ENCODE data around the gene MAST1.
A peak's percentile ranks its signal among the peaks of the same experiment; 100 is the strongest.

Gene MAST1

GRCh38 chr19:12858041-12858928 is 20.0 kb downstream of the MAST1 start:
- Histone ChIP-seq H3K4me1 (ENCODE audit: control insufficient read depth, insufficient read depth, low read length) (no peaks in the 10 kb centered on the region), H3K36me3 (ENCODE audit: control insufficient read depth in 2 of 2, insufficient read depth in 1 of 2, low read length in 2 of 2) (no peaks in the 10 kb centered on the region; a peak in 1 of 3 replicates), H3K27ac (ENCODE audit: extremely low read depth, low read depth, low read length) (no peak overlapping the region), H3K4me3 (ENCODE audit: low read depth, low read length) (no peak overlapping the region), H3K9me3 (ENCODE audit: control insufficient read depth, insufficient read depth, low read depth, low read length) (no peaks in the 10 kb centered on the region)
- ChIA-PET POLR2A (no interaction called here), CTCF (interaction anchor here (0.6 to 2.5 kb wide), 3 partner anchors 11 to 97 kb away, joined by 3 to 12 read pairs (median 5); no protein-coding TSS in a partner anchor)
- no peak for TF ChIP-seq ZNF18 (tag by site-specific recombination; IDR thresholded peaks at IDR 0.05)
- TF ChIP-seq ZBTB8A (tag by site-specific recombination; IDR thresholded peaks at IDR 0.05), result no peak
- no peak for TF ChIP-seq PATZ1 (tag by site-specific recombination; IDR thresholded peaks at IDR 0.05)
- TF ChIP-seq ZSCAN16 (tag by site-specific recombination; IDR thresholded peaks at IDR 0.05), result no peak
- TF ChIP-seq ZNF513 (tag by site-specific recombination; IDR thresholded peaks at IDR 0.05), result no peak
- no peak for TF ChIP-seq GFI1B (tag by site-specific recombination; IDR thresholded peaks at IDR 0.05)
- TF ChIP-seq ZNF280D (tag by site-specific recombination; IDR thresholded peaks at IDR 0.05), result no peak

GRCh38 chr19:12859546-12859945 is 21.2 kb downstream of the MAST1 start:
- Histone ChIP-seq H3K27ac (ENCODE audit: extremely low read depth, low read depth, low read length) (no peak overlapping the region), H3K36me3 (ENCODE audit: control insufficient read depth in 2 of 2, insufficient read depth in 1 of 2, low read length in 2 of 2) (no peaks in the 10 kb centered on the region; a peak in 1 of 3 replicates), H3K4me3 (ENCODE audit: low read depth, low read length) (no peak overlapping the region), H3K9me3 (ENCODE audit: control insufficient read depth, insufficient read depth, low read depth, low read length) (no peaks in the 10 kb centered on the region), H3K4me1 (ENCODE audit: control insufficient read depth, insufficient read depth, low read length) (no peaks in the 10 kb centered on the region)
- POLR2A ChIA-PET, result no interaction called here
- CTCF ChIA-PET, result interaction anchor here (0.6 to 2.5 kb wide), 2 partner anchors 10 to 12 kb away, joined by 3 to 12 read pairs; no protein-coding TSS in a partner anchor
- no peak for TF ChIP-seq ZNF639 (tag by site-specific recombination; IDR thresholded peaks at IDR 0.05)
- 0 out of 2 replicates have a peak, but pooled peaks have one; percentile 19 for TF ChIP-seq ZFHX2 (tag by site-specific recombination; conservative IDR thresholded peaks at IDR 0.05)
- no peak for TF ChIP-seq ZNF623 (tag by site-specific recombination; IDR thresholded peaks at IDR 0.05)
- no peak for TF ChIP-seq YY1 (tag by site-specific recombination; IDR thresholded peaks at IDR 0.05)
- TF ChIP-seq PRDM10 (tag by site-specific recombination; IDR thresholded peaks at IDR 0.05), result 0 out of 2 replicates have a peak, but pooled peaks have one; percentile 27
- no peak for TF ChIP-seq ZNF157 (tag by site-specific recombination; IDR thresholded peaks at IDR 0.05)
